MM.1S (cell line): Measurements from ENCODE around the gene MRPL17.

ENCODE experiments used
- DNase-seq: peaks from one replicate; pipeline ENCODE4 v3.0.0-alpha.2; 2015
- H2AFZ ChIP-seq: fragments of 300-600 bp; sonication (generic); 2 replicates; pipeline ENCODE4 v1.6.0; 2016; ENCODE audit warnings: antibody characterized with exemption, low read length
- H3F3A ChIP-seq: fragments of 300-600 bp; sonication (generic); 2 replicates; pipeline ENCODE4 v1.6.1; 2016; ENCODE audit warnings: mild to moderate bottlenecking, antibody characterized with exemption, low read length, moderate library complexity, mixed read lengths; ENCODE audit not compliant: insufficient read depth
- H3K27ac ChIP-seq: fragments of 300-600 bp; sonication (generic); 2 replicates; pipeline ENCODE4 v1.5.1; 2016; ENCODE audit warnings: mild to moderate bottlenecking, low read length
- H3K27me3 ChIP-seq: fragments of 300-600 bp; sonication (generic); replicated peaks from 2 replicates; pipeline ENCODE4 v1.6.0; 2016; ENCODE audit warnings: low read length; ENCODE audit not compliant: insufficient read depth
- H3K36me3 ChIP-seq: fragments of 300-600 bp; sonication (generic); replicated peaks from 2 replicates; pipeline ENCODE4 v1.6.1; 2016; ENCODE audit warnings: mild to moderate bottlenecking, low read length, mixed read lengths; ENCODE audit not compliant: insufficient read depth
- H3K4me1 ChIP-seq: fragments of 300-600 bp; sonication (generic); 2 replicates; pipeline ENCODE4 v1.6.1; 2016; ENCODE audit warnings: low read length, mixed read lengths
- H3K4me2 ChIP-seq: fragments of 300-600 bp; sonication (generic); 2 replicates; pipeline ENCODE4 v1.6.0; 2016; ENCODE audit warnings: low read depth, low read length
- H3K4me3 ChIP-seq: fragments of 300-600 bp; sonication (generic); 2 replicates; pipeline ENCODE4 v1.5.1; 2016; ENCODE audit warnings: low read length, mixed read lengths
- H3K79me2 ChIP-seq: fragments of 300-600 bp; sonication (generic); 2 replicates; pipeline ENCODE4 v1.6.1; 2016; ENCODE audit warnings: mixed run types, low read length, mixed read lengths
- H3K9ac ChIP-seq: fragments of 300-600 bp; sonication (generic); 2 replicates; pipeline ENCODE4 v1.6.1; 2016; ENCODE audit warnings: low read length, mixed read lengths
- H3K9me2 ChIP-seq: fragments of 300-600 bp; sonication (generic); replicated peaks from 2 replicates; pipeline ENCODE4 v1.6.1; 2016; ENCODE audit warnings: mild to moderate bottlenecking, low read length, mixed read lengths; ENCODE audit not compliant: insufficient read depth
- H3K9me3 ChIP-seq: fragments of 300-600 bp; sonication (generic); replicated peaks from 2 replicates; pipeline ENCODE4 v1.6.1; 2016; ENCODE audit warnings: mild to moderate bottlenecking, low read length, mixed read lengths; ENCODE audit not compliant: insufficient read depth
- H4K20me1 ChIP-seq: fragments of 300-600 bp; sonication (generic); 2 replicates; pipeline ENCODE4 v1.6.1; 2016; ENCODE audit warnings: mild to moderate bottlenecking, low read length, moderate library complexity, mixed read lengths; ENCODE audit not compliant: insufficient read depth
- CTCF ChIP-seq: fragments of 300-600 bp; sonication (generic); IDR thresholded peaks from 2 replicates; pipeline ENCODE4 v1.5.1; 2016; ENCODE audit warnings: antibody characterized with exemption, low read length, mixed read lengths
- EZH2 ChIP-seq: fragments of 300-600 bp; sonication (generic); optimal IDR thresholded peaks from 2 replicates; pipeline ENCODE3; 2017; ENCODE audit warnings: low read depth, mild to moderate bottlenecking, antibody characterized with exemption, low read length, mixed read lengths
- EZH2phosphoT487 ChIP-seq: fragments of 300-600 bp; sonication (generic); IDR thresholded peaks from 2 replicates; pipeline ENCODE4 v1.6.1; 2018; ENCODE audit warnings: antibody characterized with exemption, low read length

MRPL17 gene

GRCh38 chr11:6681505-6681904, 1.6 kb downstream of the MRPL17 start:
- no peak for TF ChIP-seq EZH2
- TF ChIP-seq CTCF, result no peak
- TF ChIP-seq EZH2phosphoT487, result no peak
- no peak overlapping the region for H3K27ac ChIP-seq
- no peak overlapping the region for H2AFZ ChIP-seq
- no peaks in the 10 kb centered on the region; the same call in 1 of the 2 replicates for H3F3A ChIP-seq
- H3K79me2 ChIP-seq, result peaks cover 24% of the 10 kb centered on the region
- H3K9me3 ChIP-seq, result no peaks in the 10 kb centered on the region
- no peak overlapping the region for H3K9ac ChIP-seq
- H3K27me3 ChIP-seq, result no peaks in the 10 kb centered on the region
- H3K4me2 ChIP-seq, result peak overlapping the region; percentile 2; the same call in 1 of the 2 replicates
- no peak for DNase-seq
- 0 out of 2 replicates have a peak, but pooled peaks cover 4% of the 10 kb centered on the region for H3K4me1 ChIP-seq
- H4K20me1 ChIP-seq, result no peaks in the 10 kb centered on the region
- no peaks in the 10 kb centered on the region for H3K9me2 ChIP-seq
- H3K4me3 ChIP-seq, result no peak overlapping the region
- 0 out of 2 replicates have a peak, but pooled peaks cover 4% of the 10 kb centered on the region for H3K36me3 ChIP-seq

DNA sequence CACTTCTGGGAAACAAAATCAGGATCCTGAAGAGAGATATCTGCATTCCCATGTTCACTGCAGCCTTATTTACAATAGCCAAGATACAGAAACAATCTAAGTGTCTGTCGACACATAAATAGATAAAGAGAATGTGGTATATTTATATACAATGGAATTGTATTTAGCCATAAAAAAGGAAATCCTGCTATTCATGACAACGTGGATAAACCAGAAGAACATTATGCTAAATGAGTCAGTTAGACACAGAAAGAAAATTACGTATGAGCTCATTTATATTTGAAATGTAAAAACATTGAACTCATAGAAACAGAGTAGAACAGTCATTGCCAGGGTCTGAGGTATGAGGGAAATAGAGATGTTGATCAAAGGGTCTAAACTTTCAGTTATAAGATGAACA, 6.1 kb downstream of the MRPL17 start:
- H3K9me2 ChIP-seq, result no peaks in the 10 kb centered on the region
- no peaks in the 10 kb centered on the region for H3K27me3 ChIP-seq
- no peak overlapping the region for H3K27ac ChIP-seq
- TF ChIP-seq CTCF (no peak), EZH2 (no peak), EZH2phosphoT487 (no peak)
- H3K4me1 ChIP-seq, result 0 out of 2 replicates have a peak, but pooled peaks cover 4% of the 10 kb centered on the region
- H3F3A ChIP-seq, result no peaks in the 10 kb centered on the region; the same call in 1 of the 2 replicates
- H3K4me3 ChIP-seq, result no peak overlapping the region
- no peaks in the 10 kb centered on the region for H4K20me1 ChIP-seq
- H3K79me2 ChIP-seq, result peaks cover 12% of the 10 kb centered on the region
- H3K9me3 ChIP-seq, result no peaks in the 10 kb centered on the region
- no peak for DNase-seq
- H3K36me3 ChIP-seq, result 0 out of 2 replicates have a peak, but pooled peaks cover 4% of the 10 kb centered on the region
- no peak overlapping the region for H2AFZ ChIP-seq
- H3K4me2 ChIP-seq, result no peak overlapping the region
- no peak overlapping the region for H3K9ac ChIP-seq

- Histone ChIP-seq H3K4me2 (no peak overlapping the region), H3K9me2 (no peaks in the 10 kb centered on the region), H3K36me3 (no peaks in the 10 kb centered on the region), H3K4me3 (no peak overlapping the region), H3K27ac (no peak overlapping the region), H3K9ac (no peak overlapping the region), H3K4me1 (no peaks in the 10 kb centered on the region), H3K27me3 (no peaks in the 10 kb centered on the region), H4K20me1 (no peaks in the 10 kb centered on the region), H3F3A (no peaks in the 10 kb centered on the region), H3K9me3 (no peaks in the 10 kb centered on the region), H3K79me2 (no peaks in the 10 kb centered on the region), H2AFZ (no peak overlapping the region)
- no peak for DNase-seq
- TF ChIP-seq EZH2phosphoT487 (no peak), CTCF (no peak), EZH2 (no peak)
Measured at GRCh38 chr11:6674862-6675261, 8.3 kb downstream of the MRPL17 start.
